ENCODE measurements around the gene SNIP1.
A peak's percentile ranks its signal among the peaks of the same experiment; 100 is the strongest.
"Not testable (repeated sequence)": the region's sequence is repeated elsewhere in the genome, so short reads cannot be mapped to it uniquely, and the experiment has no call there.

SNIP1 gene

GRCh38 chr1:37514350-37515184, 39.5 kb downstream of the SNIP1 start, which contains the start of gene MEAF6:
Gene MEAF6, minus strand, starts transcription at chr1:37514766. Its CDS starts 20 bp downstream, at chr1:37514746.
- no peak for DNase-seq (ENCODE audit: low read depth, low spot score)
- H3K27ac ChIP-seq, result peak within 1 kb of the TSS; percentile 85

GRCh38 chr1:37513795-37514349, 40.2 kb downstream of the SNIP1 start:
- H3K27ac ChIP-seq, result peak overlapping the region; percentile 85
- DNase-seq (ENCODE audit: low read depth, low spot score), result no peak

- DNase-seq (ENCODE audit: low read depth, low spot score), result no peak
- no peak overlapping the region for H3K27ac ChIP-seq
Measured at GRCh38 chr1:37509181-37509580, 44.9 kb downstream of the SNIP1 start.

GRCh38 chr1:37506740-37507139, 47.4 kb downstream of the SNIP1 start:
- no peak for DNase-seq (ENCODE audit: low read depth, low spot score)
- no peak overlapping the region for H3K27ac ChIP-seq

- H3K27ac ChIP-seq; DNase-seq (ENCODE audit: low read depth, low spot score): not testable (repeated sequence)
Measured at GRCh38 chr1:37502791-37503190, 51.3 kb downstream of the SNIP1 start.

- no peak overlapping the region for H3K27ac ChIP-seq
Measured at GRCh38 chr1:37502104-37502503, 52.0 kb downstream of the SNIP1 start.

GRCh38 chr1:37501661-37502060, 52.4 kb downstream of the SNIP1 start:
- no peak overlapping the region for H3K27ac ChIP-seq
- no peak for DNase-seq (ENCODE audit: low read depth, low spot score)

More at GRCh38 chr1:37502104-37502503, 52.0 kb downstream of the SNIP1 start:
- no peak for DNase-seq (ENCODE audit: low read depth, low spot score)

DNA sequence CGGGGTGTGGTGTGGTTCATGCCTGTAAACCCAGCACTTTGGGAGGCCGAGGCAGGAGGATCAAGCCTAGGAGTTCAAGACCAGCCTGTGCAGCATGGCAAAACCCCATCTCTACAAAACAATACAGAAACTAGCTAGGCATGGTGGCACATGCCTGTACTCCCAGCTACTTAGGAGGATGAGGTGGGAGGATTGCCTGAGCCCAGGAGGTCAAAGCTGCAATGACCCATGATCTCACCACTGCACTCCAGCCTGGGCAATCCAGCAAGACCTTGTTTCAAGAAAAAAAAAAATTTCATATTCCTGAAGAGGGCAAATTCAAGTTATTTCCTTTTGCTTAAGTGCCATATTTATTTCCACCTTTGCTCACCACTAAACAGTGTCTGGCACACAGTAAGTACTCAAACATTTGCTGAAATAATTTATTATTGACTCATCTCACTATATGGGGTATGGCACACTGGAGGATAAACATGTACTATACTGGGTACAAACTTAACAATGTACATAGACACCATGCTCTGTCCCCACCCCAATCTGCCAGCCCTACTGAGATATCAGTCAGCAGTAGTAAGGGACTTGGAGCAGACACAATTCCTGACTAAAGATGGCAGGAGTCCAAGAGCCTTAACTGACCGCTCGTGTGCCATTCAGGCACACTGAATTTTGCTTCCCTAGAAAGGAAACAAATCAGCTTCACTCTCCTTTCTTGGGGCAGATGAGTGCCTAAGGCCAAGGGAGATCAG, 55.0 kb downstream of the SNIP1 start:
- H3K27ac ChIP-seq, result peak overlapping the region; percentile 69
- no peak for DNase-seq (ENCODE audit: low read depth, low spot score)

- H3K27ac ChIP-seq, result no peak overlapping the region
- no peak for DNase-seq (ENCODE audit: low read depth, low spot score)
Measured at GRCh38 chr1:37497832-37498231, 56.3 kb downstream of the SNIP1 start.

DNA sequence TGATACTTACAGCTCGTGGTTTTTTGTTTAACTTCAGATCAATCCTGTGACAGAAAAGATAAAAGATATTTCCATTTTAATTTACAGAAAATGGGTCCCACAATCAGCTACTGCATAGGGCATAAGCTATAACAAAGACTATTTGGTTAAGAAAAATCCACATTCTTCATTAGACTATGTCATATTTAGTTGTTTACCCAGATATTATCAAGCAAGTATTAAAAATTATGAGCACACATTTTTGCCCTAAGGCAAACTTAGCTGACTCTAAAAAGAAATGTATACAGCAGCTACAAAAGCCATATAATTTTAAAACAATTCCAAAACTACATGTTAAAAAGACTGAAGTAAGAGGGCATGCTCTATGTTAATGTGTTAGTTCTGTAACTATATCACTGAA, 58.2 kb downstream of the SNIP1 start:
- no peak for DNase-seq (ENCODE audit: low read depth, low spot score)
- no peak overlapping the region for H3K27ac ChIP-seq

- H3K27ac ChIP-seq, result no peak overlapping the region
- DNase-seq (ENCODE audit: low read depth, low spot score), result no peak
Measured at GRCh38 chr1:37493336-37494098, 60.6 kb downstream of the SNIP1 start.

DNA sequence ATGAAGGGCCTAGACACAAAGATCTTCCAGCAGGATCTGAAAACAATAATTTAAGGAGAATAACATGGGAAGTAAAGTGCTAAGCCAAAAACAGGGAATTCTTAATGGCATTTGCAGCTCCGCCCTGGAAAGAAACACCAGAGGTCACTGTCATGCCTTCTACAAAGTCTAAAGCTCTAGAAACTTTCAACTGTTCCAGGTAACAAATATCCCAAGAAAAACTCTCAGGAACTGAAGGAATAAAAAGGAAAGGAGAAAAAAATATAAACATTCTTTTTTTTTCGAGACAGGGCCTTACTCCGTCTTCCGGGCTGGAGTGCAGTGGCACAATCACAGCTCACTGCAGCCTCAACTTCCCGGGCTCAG, 66.5 kb downstream of the SNIP1 start:
- DNase-seq (ENCODE audit: low read depth, low spot score), result no peak
- peak overlapping the region; percentile 99 for H3K27ac ChIP-seq

GRCh38 chr1:37486680-37487618, 67.1 kb downstream of the SNIP1 start:
- no peak for DNase-seq (ENCODE audit: low read depth, low spot score)
- H3K27ac ChIP-seq, result peak overlapping the region; percentile 99

DNA sequence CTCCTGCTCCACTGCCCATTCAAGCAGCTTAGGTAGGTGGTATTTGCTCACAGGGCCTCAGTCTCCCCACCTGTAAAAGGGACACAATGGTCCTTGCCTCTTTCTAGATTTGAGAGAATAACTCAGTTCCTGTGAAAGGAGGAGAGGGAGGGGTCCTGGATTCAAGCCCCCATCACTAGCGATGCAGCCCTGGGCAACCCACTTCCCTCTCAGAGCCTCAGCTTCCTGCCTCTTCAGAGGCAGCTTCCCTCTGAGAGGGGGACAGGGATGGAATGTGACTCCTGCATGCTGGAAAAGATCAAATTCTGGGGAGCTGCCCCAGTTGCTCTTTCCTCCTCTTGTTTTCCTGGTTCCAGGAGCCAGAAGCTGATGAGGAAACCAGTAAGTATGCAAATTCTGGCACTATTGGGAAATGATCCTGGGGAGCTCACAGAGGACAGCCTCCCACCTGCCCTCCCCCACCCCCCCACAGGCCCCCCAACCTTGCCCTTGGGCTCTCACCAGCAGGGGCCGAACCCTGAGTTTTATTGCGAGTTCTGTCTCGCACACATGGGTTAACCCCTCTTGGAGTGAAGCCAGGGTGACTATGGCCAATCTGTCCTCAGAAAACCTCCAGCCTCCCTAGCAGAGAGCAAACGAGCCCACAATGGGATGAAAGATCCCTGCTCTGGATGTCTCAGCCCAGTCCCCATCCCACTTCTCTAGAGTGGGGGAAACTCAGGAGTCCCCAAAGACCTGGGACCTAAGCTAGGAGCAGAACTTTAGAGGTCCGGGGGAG, 68.0 kb downstream of the SNIP1 start:
- no peak for DNase-seq (ENCODE audit: low read depth, low spot score)
- H3K27ac ChIP-seq, result peak overlapping the region; percentile 99

Data from epithelial cell of prostate (primary cell).